SJSA1 (cell line): ENCODE data around the gene POM121C. TPM values are rescaled to one million over a fixed set of nuclear protein-coding genes. Genes with fewer than 3 reads are reported as not detected.
"Not testable (repeated sequence)": the region's sequence is repeated elsewhere in the genome, so short reads cannot be mapped to it uniquely, and the experiment has no call there.

ENCODE experiments used
- DNase-seq, 2 experiments: peaks; one replicate each; pipeline ENCODE4 v3.0.0-alpha.2; 2015 to 2020; ENCODE audit warnings: low spot score in 2 of 2, low read depth in 1 of 2
- H3K27ac ChIP-seq: fragments of 250-450 bp; sonication (Bioruptor Pico); 2 replicates; pipeline ENCODE4 v1.5.1; 2020; ENCODE audit warnings: mild to moderate bottlenecking, moderate library complexity
- H3K27me3 ChIP-seq: fragments of 250-450 bp; sonication (Bioruptor Pico); replicated peaks from 2 replicates; pipeline ENCODE4 v1.5.1; 2020; ENCODE audit warnings: mild to moderate bottlenecking, moderate library complexity
- H3K36me3 ChIP-seq: fragments of 250-450 bp; sonication (Bioruptor Pico); 2 replicates; pipeline ENCODE4 v1.5.1; 2020; ENCODE audit warnings: mild to moderate bottlenecking
- H3K4me1 ChIP-seq: fragments of 250-450 bp; sonication (Bioruptor Pico); replicated peaks from 2 replicates; pipeline ENCODE4 v1.6.1; 2021; ENCODE audit warnings: mild to moderate bottlenecking
- H3K4me3 ChIP-seq: fragments of 250-450 bp; sonication (Bioruptor Pico); 2 replicates; pipeline ENCODE4 v1.5.1; 2020; ENCODE audit warnings: mild to moderate bottlenecking
- H3K9me3 ChIP-seq: fragments of 250-450 bp; sonication (Bioruptor Pico); replicated peaks from 2 replicates; pipeline ENCODE4 v1.5.1; 2020; ENCODE audit warnings: mild to moderate bottlenecking
- total RNA-seq: library from RNA; depleted of rRNA; stranded (reverse); fragments of >200 nt; shearing (Covaris generic); gene quantifications from 2 replicates; pipeline ENCODE4 v1.2.3, GENCODE V29; 2014; rRNA removed

POM121C gene
- total RNA-seq, result 6.1 and 6.6 TPM in 2 replicates

- H3K36me3 ChIP-seq, H3K9me3 ChIP-seq, H3K27me3 ChIP-seq, H3K4me1 ChIP-seq: not testable (repeated sequence)
- DNase-seq, result peak; percentile 76 to 94
- peak within 1 kb of the TSS; percentile 72 for H3K4me3 ChIP-seq
- peak within 1 kb of the TSS; percentile 72 for H3K27ac ChIP-seq
These were observed at the start of gene POM121C for GRCh38 chr7:75485979-75486643. POM121C (minus strand) TSS chr7:75486299; CDS start chr7:75441496, 44,803 bp downstream.

DNA sequence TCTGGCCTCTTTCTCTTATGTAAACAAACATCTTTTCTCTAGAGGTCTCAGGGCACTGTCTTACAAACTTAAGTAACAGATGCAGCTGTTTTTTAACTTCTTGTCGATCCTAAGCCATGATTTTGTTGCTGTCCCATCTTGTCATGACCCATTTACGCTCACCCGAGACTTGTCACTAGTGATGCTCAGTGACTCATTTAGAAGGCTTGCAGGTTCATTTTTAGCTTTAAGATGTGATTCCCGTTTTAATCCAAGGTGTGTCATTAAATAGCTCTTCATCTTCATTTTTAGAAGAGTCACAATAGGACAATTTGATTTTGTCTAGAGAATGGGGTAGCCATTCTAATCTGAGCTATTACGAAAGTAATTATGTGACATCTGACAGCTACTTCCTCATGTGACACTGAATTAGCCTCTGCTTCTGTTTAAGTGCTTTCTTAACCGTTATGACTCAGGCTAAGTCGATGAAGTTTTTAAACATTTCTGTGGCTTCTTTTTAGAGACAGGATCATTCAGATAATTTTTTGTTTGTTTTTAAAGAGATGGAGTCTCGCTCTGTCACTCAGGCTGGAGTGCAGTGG lies 48.7 kb upstream of the POM121C start:
- DNase-seq, result peak; percentile 49 to 91
- Histone ChIP-seq H3K4me1 (peaks cover 23% of the 10 kb centered on the region), H3K27ac (peak overlapping the region; percentile 46), H3K27me3 (no peaks in the 10 kb centered on the region), H3K9me3 (no peaks in the 10 kb centered on the region), H3K36me3 (peaks cover 20% of the 10 kb centered on the region), H3K4me3 (0 out of 2 replicates have a peak overlapping the region, but pooled peaks have one; percentile 1)

GRCh38 chr7:75533926-75534325 lies 47.8 kb upstream of the POM121C start:
- Histone ChIP-seq H3K9me3 (no peaks in the 10 kb centered on the region), H3K36me3 (peaks cover 14% of the 10 kb centered on the region), H3K27me3 (no peaks in the 10 kb centered on the region), H3K4me1 (peaks cover 23% of the 10 kb centered on the region), H3K4me3 (no peak overlapping the region), H3K27ac (no peak overlapping the region)
- DNase-seq, result peak in 1 of 2 experiments; percentile 22

DNA sequence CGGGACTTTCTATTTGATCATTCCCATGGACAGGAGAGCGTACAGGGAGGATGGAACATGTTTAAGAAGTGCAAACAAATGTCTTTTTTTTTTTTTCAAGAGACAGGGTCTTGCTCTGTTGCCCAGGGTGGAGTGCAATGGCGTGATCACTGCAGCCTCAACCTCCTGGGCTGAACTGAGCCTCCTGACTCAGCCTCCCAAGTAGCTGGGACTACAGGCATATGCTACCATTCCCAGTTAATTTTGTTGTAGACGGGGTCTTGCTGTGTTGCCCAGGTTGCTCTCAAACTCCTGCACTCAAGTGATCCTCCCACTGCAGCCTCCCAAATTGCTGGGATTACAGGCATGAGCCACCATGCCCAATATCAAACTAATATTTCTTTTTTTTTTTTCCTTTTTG lies 46.5 kb upstream of the POM121C start:
- Histone ChIP-seq H3K36me3 (peaks cover 13% of the 10 kb centered on the region), H3K27ac (no peak overlapping the region), H3K4me3 (no peak overlapping the region), H3K9me3 (no peaks in the 10 kb centered on the region), H3K27me3 (no peaks in the 10 kb centered on the region), H3K4me1 (peaks cover 23% of the 10 kb centered on the region)
- DNase-seq, result no peak

- H3K4me1 ChIP-seq, result peaks cover 28% of the 10 kb centered on the region
- no peak for DNase-seq
- H3K4me3 ChIP-seq, result no peak overlapping the region
- H3K9me3 ChIP-seq, result no peaks in the 10 kb centered on the region
- peaks cover 6% of the 10 kb centered on the region for H3K36me3 ChIP-seq
- H3K27ac ChIP-seq, result no peak overlapping the region
- H3K27me3 ChIP-seq, result no peaks in the 10 kb centered on the region
These were observed 45.3 kb upstream of the POM121C start for GRCh38 chr7:75531359-75531821.

DNA sequence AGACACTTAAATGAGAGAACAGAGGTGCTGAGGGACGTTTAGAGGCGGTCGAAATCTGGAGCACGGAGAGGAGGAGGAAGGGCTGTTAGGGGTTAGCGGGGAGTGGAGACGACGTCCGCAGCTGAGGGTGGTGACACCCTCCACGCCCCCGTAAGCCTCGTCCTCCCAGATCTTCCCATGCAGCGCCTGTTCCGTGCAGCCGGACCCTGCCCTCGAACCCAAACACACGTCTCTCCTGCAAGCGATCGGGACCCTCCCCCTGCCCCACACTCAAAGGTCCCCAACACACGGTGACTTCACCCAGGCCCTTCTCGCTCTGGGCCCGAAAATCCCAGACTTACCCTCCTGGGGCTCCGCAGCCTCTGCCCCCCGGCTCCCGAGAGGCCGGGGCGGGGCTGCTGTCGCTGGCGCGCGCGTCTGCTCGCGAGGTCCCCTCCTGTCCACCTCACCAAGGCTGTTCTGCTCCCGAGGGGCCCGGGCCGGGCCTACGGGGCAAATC lies 41.2 kb upstream of the POM121C start:
- Histone ChIP-seq H3K36me3 (peaks cover 33% of the 10 kb centered on the region), H3K4me3 (peak overlapping the region; percentile 83), H3K27ac (peak overlapping the region; percentile 49)
- DNase-seq, result peak in 1 of 2 experiments; percentile 23
- H3K9me3 ChIP-seq, H3K27me3 ChIP-seq, H3K4me1 ChIP-seq: not testable (repeated sequence)

GRCh38 chr7:75521727-75522126 lies 35.6 kb upstream of the POM121C start:
- not testable (repeated sequence) for H3K9me3 ChIP-seq, DNase-seq, H3K27me3 ChIP-seq, H3K4me1 ChIP-seq, H3K4me3 ChIP-seq, H3K27ac ChIP-seq
- H3K36me3 ChIP-seq, result peaks cover 50% of the 10 kb centered on the region

GRCh38 chr7:75518842-75519241 lies 32.7 kb upstream of the POM121C start:
- H3K4me3 ChIP-seq, H3K27me3 ChIP-seq, H3K27ac ChIP-seq, DNase-seq, H3K9me3 ChIP-seq, H3K4me1 ChIP-seq: not testable (repeated sequence)
- H3K36me3 ChIP-seq, result peaks cover 40% of the 10 kb centered on the region

GRCh38 chr7:75509033-75509432 lies 22.9 kb upstream of the POM121C start:
- H3K9me3 ChIP-seq, H3K36me3 ChIP-seq, H3K4me3 ChIP-seq, DNase-seq, H3K27ac ChIP-seq, H3K27me3 ChIP-seq, H3K4me1 ChIP-seq: not testable (repeated sequence)

GRCh38 chr7:75492020-75492419 lies 5.9 kb upstream of the POM121C start, which contains the start of gene SPDYE5:
SPDYE5 (plus strand) TSS chr7:75492320; CDS start chr7:75494048, 1,728 bp downstream.
- not testable (repeated sequence) for H3K4me1 ChIP-seq, DNase-seq, H3K36me3 ChIP-seq, H3K27ac ChIP-seq, H3K4me3 ChIP-seq, H3K27me3 ChIP-seq, H3K9me3 ChIP-seq

DNA sequence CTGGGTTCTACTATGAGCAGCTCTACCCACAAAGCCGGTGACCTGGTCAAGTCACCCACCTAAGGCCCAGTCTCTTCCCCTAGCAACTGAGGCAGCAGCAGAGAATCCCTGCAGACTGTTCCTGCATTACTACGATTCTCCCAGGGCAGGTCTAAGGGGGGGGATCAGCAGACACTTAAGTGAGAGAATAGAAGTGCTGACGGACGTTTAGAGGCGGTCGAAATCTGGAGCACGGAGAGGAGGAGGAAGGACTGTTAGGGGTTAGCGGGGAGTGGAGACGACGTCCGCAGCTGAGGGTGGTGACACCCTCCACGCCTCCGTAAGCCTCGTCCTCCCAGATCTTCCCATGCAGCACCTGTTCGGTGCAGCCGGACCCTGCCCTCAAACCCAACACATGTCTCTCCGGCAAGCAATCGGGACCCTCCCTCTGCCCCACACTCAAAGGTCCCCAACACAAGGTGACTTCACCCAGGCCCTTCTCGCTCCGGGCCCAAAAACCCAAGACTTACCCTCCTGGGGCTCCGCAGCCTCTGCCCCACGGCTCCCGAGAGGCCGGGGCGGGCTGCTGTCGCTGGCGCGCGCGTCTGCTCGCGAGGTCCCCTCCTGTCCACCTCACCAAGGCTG lies 632 bp downstream of the POM121C start:
- peak in 1 of 2 experiments; percentile 22 for DNase-seq
- not testable (repeated sequence) for H3K4me1 ChIP-seq, H3K9me3 ChIP-seq, H3K36me3 ChIP-seq, H3K27me3 ChIP-seq
- peak overlapping the region; percentile 72 for H3K4me3 ChIP-seq
- peak overlapping the region; percentile 72 for H3K27ac ChIP-seq

GRCh38 chr7:75480313-75480712 lies 5.8 kb downstream of the POM121C start:
- H3K27ac ChIP-seq, DNase-seq, H3K4me1 ChIP-seq, H3K9me3 ChIP-seq, H3K36me3 ChIP-seq, H3K4me3 ChIP-seq, H3K27me3 ChIP-seq: not testable (repeated sequence)

DNA sequence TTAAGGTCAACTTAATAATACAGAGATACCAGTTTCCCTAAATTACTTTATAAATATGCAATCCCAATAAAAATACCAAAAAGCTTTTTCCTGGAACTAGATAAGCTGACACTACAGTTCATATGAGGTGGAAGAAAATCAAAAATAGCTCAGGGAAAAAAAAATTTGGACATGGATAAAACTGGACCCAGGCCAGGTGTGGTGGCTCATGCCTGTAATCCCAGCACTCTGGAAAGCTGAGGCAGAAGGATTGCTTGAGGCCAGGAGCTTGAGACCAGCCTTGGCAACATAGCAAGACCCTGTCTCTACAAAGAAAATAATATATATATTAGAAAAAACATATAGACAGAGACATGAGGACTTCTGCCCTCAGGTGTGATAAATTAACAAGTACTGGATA lies 8.6 kb downstream of the POM121C start:
- not testable (repeated sequence) for H3K27me3 ChIP-seq, H3K9me3 ChIP-seq, H3K4me3 ChIP-seq, DNase-seq, H3K36me3 ChIP-seq, H3K27ac ChIP-seq, H3K4me1 ChIP-seq

DNA sequence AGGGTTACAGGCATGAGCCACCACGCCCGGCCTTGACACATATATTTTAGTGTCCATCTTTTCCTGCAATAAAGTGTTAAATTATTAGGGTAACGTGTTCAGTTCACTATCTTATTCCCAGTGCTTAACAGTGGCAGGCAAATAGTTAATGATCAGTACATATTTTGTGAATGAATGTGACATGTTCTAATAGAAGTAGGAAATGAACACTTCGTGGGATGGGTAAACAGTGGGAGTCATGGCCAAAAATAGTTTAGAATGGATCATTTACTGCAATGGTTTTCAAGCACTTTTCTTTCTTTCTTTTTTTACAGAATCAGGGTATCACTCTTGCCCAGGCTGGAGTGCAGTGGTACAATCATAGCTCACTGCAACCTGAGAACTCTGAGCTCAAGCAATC lies 15.9 kb downstream of the POM121C start:
- not testable (repeated sequence) for H3K9me3 ChIP-seq, H3K4me3 ChIP-seq, H3K36me3 ChIP-seq, DNase-seq, H3K4me1 ChIP-seq, H3K27ac ChIP-seq, H3K27me3 ChIP-seq
